K562 (cell line): ENCODE results near the gene ZNF385D. TPM values are rescaled to one million over a fixed set of nuclear protein-coding genes. Genes with fewer than 3 reads are reported as not detected.

Experiments used
- ATAC-seq: fragments of 200-7000 bp; cut with Tn5 transposase; 3 replicates; pipeline ENCODE4 v1.9.1; 2020; ENCODE audit warnings: moderate library complexity
- BruUV-seq: library from RNA; stranded (reverse); fragments of 400-500 nt; replicated peaks from 2 replicates; lab custom pipeline; 2021; lab: Mats Ljungman, UMichigan
- CTCF ChIA-PET: fragments of 300-600 bp; formaldehyde crosslinking; extraction: SDS; loops from one replicate; lab custom pipeline; 2021; ENCODE audit warnings: low intra/inter-chr PET ratio; lab: Yijun Ruan, JAX
- POLR2A ChIA-PET: fragments of 300-600, 350-650 bp; sonication (Branson Sonifier 250); formaldehyde crosslinking; extraction: SDS; loops from one replicate; lab custom pipeline; 2021; ENCODE audit warnings: antibody characterized with exemption, inconsistent platforms; lab: Yijun Ruan, JAX
- DNase-seq, 4 experiments: peaks; one replicate each; pipeline versions ENCODE4 v3.0.0 to v3.0.0-alpha.2; 2011 to 2018; ENCODE audit warnings: low spot score in 3 of 4, mixed read lengths in 3 of 4; ENCODE audit errors: extremely low read depth in 1 of 4
- FAIRE-seq: peaks from 2 replicates; lab custom pipeline; 2011; peaks lifted over from hg19 to GRCh38; lab: Jason Lieb, UNC
- H2AFZ ChIP-seq: 2 replicates; pipeline ENCODE4 v1.6.0; 2011; ENCODE audit warnings: low read depth, low read length, control low read depth, inconsistent platforms
- H3K27ac ChIP-seq: fragments of 200-600 bp; 3 replicates; pipeline ENCODE4 v1.8.0; 2011; ENCODE audit warnings: low read depth, mild to moderate bottlenecking, control low read depth, inconsistent platforms, low read length, moderate library complexity, mixed read lengths; ENCODE audit errors: extremely low read depth
- H3K27me3 ChIP-seq, 2 experiments: fragments of 300-600 bp in 1 of 2; 2 replicates in 1 of 2; 3 replicates in 1 of 2; pipeline versions ENCODE4 v1.6.0 to v1.8.0; 2011; ENCODE audit warnings: inconsistent platforms in 2 of 2, low read length in 2 of 2, mild to moderate bottlenecking in 1 of 2, mixed read lengths in 1 of 2, moderate library complexity in 1 of 2; ENCODE audit not compliant: control insufficient read depth in 2 of 2, insufficient read depth in 2 of 2
- H3K36me3 ChIP-seq: fragments of 300-600 bp; 3 replicates; pipeline ENCODE4 v1.8.0; 2011; ENCODE audit warnings: mild to moderate bottlenecking, low read length, inconsistent platforms; ENCODE audit not compliant: control insufficient read depth, insufficient read depth
- H3K4me1 ChIP-seq, 2 experiments: fragments of 200-600 bp in 1 of 2; replicated peaks in 1 of 2; 2 replicates in 1 of 2; 3 replicates in 1 of 2; pipeline versions ENCODE4 v1.5.1 to v1.8.0; 2011; ENCODE audit warnings: inconsistent platforms in 2 of 2, low read length in 2 of 2, mild to moderate bottlenecking in 1 of 2, mixed read lengths in 1 of 2, moderate library complexity in 1 of 2; ENCODE audit not compliant: control insufficient read depth in 2 of 2, insufficient read depth in 2 of 2
- H3K4me2 ChIP-seq: 2 replicates; pipeline ENCODE4 v1.6.1; 2011; ENCODE audit warnings: low read length, control low read depth, inconsistent platforms, mixed read lengths; ENCODE audit not compliant: insufficient read depth
- H3K4me3 ChIP-seq: fragments of 200-600 bp; sonication (generic), shearing (Covaris generic); 2 replicates; pipeline ENCODE4 v1.5.1; 2016; ENCODE audit warnings: control low read depth, inconsistent platforms
- H3K79me2 ChIP-seq: fragments of 200-600 bp; 3 replicates; pipeline ENCODE4 v1.8.0; 2011; ENCODE audit warnings: low read length, inconsistent platforms; ENCODE audit not compliant: control insufficient read depth, insufficient read depth
- H3K9ac ChIP-seq, 2 experiments: 2 replicates each; pipeline versions ENCODE4 v1.6.0 to v1.6.1; 2011; ENCODE audit warnings: low read depth in 2 of 2, low read length in 2 of 2, control low read depth in 1 of 2, inconsistent platforms in 1 of 2, mild to moderate bottlenecking in 1 of 2, mixed read lengths in 1 of 2; ENCODE audit not compliant: insufficient read depth in 1 of 2
- H3K9me1 ChIP-seq: one replicate; pipeline ENCODE4 v1.6.0; 2011; ENCODE audit warnings: inconsistent platforms, mild to moderate bottlenecking, low read length, moderate library complexity; ENCODE audit not compliant: control insufficient read depth, insufficient read depth
- H3K9me3 ChIP-seq: replicated peaks from 2 replicates; pipeline ENCODE4 v1.5.1; 2011; ENCODE audit warnings: low read depth, low read length, inconsistent platforms; ENCODE audit not compliant: control insufficient read depth, insufficient read depth
- H4K20me1 ChIP-seq: replicated peaks from 2 replicates; pipeline ENCODE4 v1.6.1; 2011; ENCODE audit warnings: low read length, inconsistent platforms, mixed read lengths; ENCODE audit not compliant: control insufficient read depth, insufficient read depth
- BACH1 ChIP-seq: fragments of 200-800 bp; sonication (Bioruptor generic); IDR thresholded peaks from 2 replicates; pipeline ENCODE4 v1.6.1; 2016; ENCODE audit warnings: missing genetic modification characterization, missing compliant biosample characterization
- BMI1 ChIP-seq: fragments of 150-350 bp; IDR thresholded peaks from 2 replicates; pipeline ENCODE4 v1.6.1; 2014; ENCODE audit warnings: low read length
- ELF1 ChIP-seq: fragments of 200-800 bp; sonication (Bioruptor generic); IDR thresholded peaks from 2 replicates; pipeline ENCODE4 v1.6.1; 2016; ENCODE audit warnings: missing genetic modification characterization, missing compliant biosample characterization
- HMG20B ChIP-seq: fragments of 250-450 bp; sonication (Bioruptor Pico); IDR thresholded peaks from 2 replicates; pipeline ENCODE4 v1.5.0; 2021; ENCODE audit warnings: mild to moderate bottlenecking
- NR1H2 ChIP-seq: sonication (generic); formaldehyde crosslinking; IDR thresholded peaks from 2 replicates; pipeline ENCODE4 v1.4.0; 2020; ENCODE audit warnings: mild to moderate bottlenecking, missing genetic modification reagents
- REST ChIP-seq, 2 experiments: fragments of 450-650 bp; formaldehyde crosslinking in 1 of 2; IDR thresholded peaks; 2 replicates each; pipeline versions ENCODE4 v1.4.0 to v1.6.1; 2014 to 2020; ENCODE audit warnings: mild to moderate bottlenecking in 2 of 2, borderline replicate concordance in 1 of 2, low read depth in 1 of 2
- SAP30 ChIP-seq: fragments of 200-600 bp; sonication (generic); IDR thresholded peaks from 2 replicates; pipeline ENCODE4 v1.6.1; 2012; ENCODE audit warnings: borderline replicate concordance, low read depth, mild to moderate bottlenecking, moderate library complexity, low read length, control low read depth, inconsistent platforms; ENCODE audit not compliant: insufficient read depth, poor library complexity, severe bottlenecking
- ZNF146 ChIP-seq: IDR thresholded peaks from one replicate; pipeline ENCODE4 v1.6.1; 2018; ENCODE audit warnings: missing compliant biosample characterization; ENCODE audit not compliant: unreplicated experiment
- ZNF197 ChIP-seq: fragments of 200-800 bp; sonication (Bioruptor generic); IDR thresholded peaks from 2 replicates; pipeline ENCODE4 v1.6.1; 2016; ENCODE audit warnings: low read depth, missing genetic modification characterization, missing compliant biosample characterization
- ZNF232 ChIP-seq: sonication (generic); formaldehyde crosslinking; IDR thresholded peaks from 2 replicates; pipeline ENCODE4 v1.8.0; 2022; ENCODE audit warnings: mild to moderate bottlenecking, missing genetic modification reagents
- WGBS: fragments of 100-300 bp; shearing (Covaris generic); methylation state at CpG from one replicate; pipeline ENCODE4 v1.1.6; 2016; ENCODE audit warnings: low coverage, mixed read lengths; ENCODE audit not compliant: insufficient coverage; ENCODE audit errors: missing lambda C conversion rate; 5-methylcytosine and 5-hydroxymethylcytosine counted together
- in situ Hi-C: fragments of 300-500 bp; cut with MboI; formaldehyde crosslinking; loops from 4 replicates; pipeline ENCODE4 v1.15.0; 2018; ENCODE audit warnings: inconsistent platforms, mixed read lengths
- intact Hi-C: fragments of 100-400 bp; cut with micrococcal nuclease; formaldehyde crosslinking; loops from 2 replicates; pipeline ENCODE4 v1.14.2; 2022
- polyA plus RNA-seq, 8 experiments: library from polyadenylated mRNA; depleted of rRNA in 4 of 8; stranded (reverse) in 5 of 8; unstranded in 3 of 8; fragments of >200 nt; fragmentation: Nextera tagmentation in 2 of 8; fragmentation: Illumina TruSeq in 1 of 8; extraction: Ambion mirVana in 2 of 8; extraction: Trizol in 1 of 8; gene quantifications; 2 replicates each; pipeline versions ENCODE4 v1.2.1 to v1.2.3, GENCODE V29; 2011 to 2014; ENCODE audit warnings: inconsistent platforms in 1 of 8, missing spikeins in 1 of 8
- total RNA-seq, 7 experiments: library from RNA; depleted of rRNA in 6 of 7; stranded (reverse); fragments of >200 nt in 6 of 7; fragmentation: Illumina TruSeq in 2 of 7; extraction: Trizol in 2 of 7; gene quantifications; 2 replicates each; pipeline versions ENCODE4 v1.2.1 to v1.2.3, GENCODE V29; 2011 to 2021; ENCODE audit warnings: low replicate concordance in 1 of 7
- TF ChIP-seq, protein P1 (sequence below): sonication (generic); formaldehyde crosslinking; IDR thresholded peaks from 2 replicates; pipeline ENCODE4 v1.8.0; 2022; ENCODE audit warnings: mild to moderate bottlenecking, missing genetic modification reagents

Gene ZNF385D
- total and polyA plus RNA-seq, 9 of the 15 experiments (the other 6 are each of a cell fraction or from before 2014, with no cell fraction given), result 0.14 to 1.7 (median 0.51) TPM

DNA sequence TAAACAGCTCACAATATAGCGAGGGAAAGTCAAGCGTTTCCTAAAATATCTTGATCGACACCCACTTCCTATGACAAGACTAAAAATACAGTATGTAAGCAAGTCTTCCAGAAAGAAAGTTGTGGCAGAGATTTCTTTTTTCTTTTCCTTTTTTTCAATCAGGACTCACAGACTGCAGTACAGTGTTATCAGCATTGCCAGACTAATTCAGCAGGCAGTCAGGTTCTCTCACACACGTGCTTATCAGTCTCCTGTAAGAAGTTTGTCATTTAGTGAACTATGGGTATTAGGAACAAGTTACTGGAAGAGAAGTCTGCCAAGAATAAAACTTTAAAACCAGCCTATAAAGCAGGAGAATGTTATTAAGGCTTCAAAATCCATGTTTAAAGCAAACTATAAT, 32.8 kb upstream of the ZNF385D start (continued):
- TF ChIP-seq REST (IDR thresholded peaks at IDR 0.05; ENCODE audit: borderline replicate concordance) (no peak), REST (CRISPR knock-in tag; IDR thresholded peaks at IDR 0.05; ENCODE audit: low read depth) (no peak), ZNF146 (no peak)

GRCh38 chr3:21781355-21781754, 30.3 kb upstream of the ZNF385D start:
- H3K36me3 ChIP-seq, result no peaks in the 10 kb centered on the region
- H3K4me2 ChIP-seq, result no peak overlapping the region
- intact Hi-C loops (no loop called here), in situ Hi-C loops (no loop called here)
- H3K9me1 ChIP-seq, result no peaks in the 10 kb centered on the region
- no peak overlapping the region for H3K4me3 ChIP-seq
- WGBS, result 2% methylated on average over 2 of the region's 2 CpGs
- FAIRE-seq (no peak), DNase-seq (no peak), ATAC-seq (no peak)
- H4K20me1 ChIP-seq, result no peaks in the 10 kb centered on the region
- ChIA-PET CTCF (no interaction called here), POLR2A (no interaction called here)
- H3K27me3 ChIP-seq, result no peaks in the 10 kb centered on the region
- H3K27ac ChIP-seq, result no peak overlapping the region
- no peaks in the 10 kb centered on the region for H3K79me2 ChIP-seq
- BruUV-seq, result no TSS peak
- no peak overlapping the region for H2AFZ ChIP-seq
- no peak overlapping the region for H3K9ac ChIP-seq
- H3K9me3 ChIP-seq, result no peaks in the 10 kb centered on the region
- no peaks in the 10 kb centered on the region for H3K4me1 ChIP-seq
- TF ChIP-seq BACH1 (tag) (no peak), SAP30 (no peak), ZNF197 (no peak), NR1H2 (CRISPR knock-in tag) (no peak), HMG20B (CRISPR knock-in tag) (no peak), ZNF232 (CRISPR knock-in tag) (no peak), ELF1 (tag) (no peak), BMI1 (no peak)
- TF ChIP-seq, protein P1, sequence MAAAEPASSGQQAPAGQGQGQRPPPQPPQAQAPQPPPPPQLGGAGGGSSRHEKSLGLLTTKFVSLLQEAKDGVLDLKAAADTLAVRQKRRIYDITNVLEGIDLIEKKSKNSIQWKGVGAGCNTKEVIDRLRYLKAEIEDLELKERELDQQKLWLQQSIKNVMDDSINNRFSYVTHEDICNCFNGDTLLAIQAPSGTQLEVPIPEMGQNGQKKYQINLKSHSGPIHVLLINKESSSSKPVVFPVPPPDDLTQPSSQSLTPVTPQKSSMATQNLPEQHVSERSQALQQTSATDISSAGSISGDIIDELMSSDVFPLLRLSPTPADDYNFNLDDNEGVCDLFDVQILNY (CRISPR knock-in tag), result no peak
